ENCODE data around the gene TRIM33.

- TF ChIP-seq CTCF (IDR thresholded peaks at IDR 0.05) (no peak), POLR2A (IDR thresholded peaks at IDR 0.05) (no peak), POLR2AphosphoS5 (IDR thresholded peaks at IDR 0.05) (no peak)
Measured at GRCh38 chr1:114495486-114495885, 15.5 kb downstream of the TRIM33 start.

Measured in prostate gland (tissue), 2 donors.